ENCODE measurements around the gene DST.

GRCh38 chr6:56531839-56532595 lies 110.7 kb downstream of the DST start:
- no peak for TF ChIP-seq EZH2 (IDR thresholded peaks at IDR 0.05)
- TF ChIP-seq, protein P1, sequence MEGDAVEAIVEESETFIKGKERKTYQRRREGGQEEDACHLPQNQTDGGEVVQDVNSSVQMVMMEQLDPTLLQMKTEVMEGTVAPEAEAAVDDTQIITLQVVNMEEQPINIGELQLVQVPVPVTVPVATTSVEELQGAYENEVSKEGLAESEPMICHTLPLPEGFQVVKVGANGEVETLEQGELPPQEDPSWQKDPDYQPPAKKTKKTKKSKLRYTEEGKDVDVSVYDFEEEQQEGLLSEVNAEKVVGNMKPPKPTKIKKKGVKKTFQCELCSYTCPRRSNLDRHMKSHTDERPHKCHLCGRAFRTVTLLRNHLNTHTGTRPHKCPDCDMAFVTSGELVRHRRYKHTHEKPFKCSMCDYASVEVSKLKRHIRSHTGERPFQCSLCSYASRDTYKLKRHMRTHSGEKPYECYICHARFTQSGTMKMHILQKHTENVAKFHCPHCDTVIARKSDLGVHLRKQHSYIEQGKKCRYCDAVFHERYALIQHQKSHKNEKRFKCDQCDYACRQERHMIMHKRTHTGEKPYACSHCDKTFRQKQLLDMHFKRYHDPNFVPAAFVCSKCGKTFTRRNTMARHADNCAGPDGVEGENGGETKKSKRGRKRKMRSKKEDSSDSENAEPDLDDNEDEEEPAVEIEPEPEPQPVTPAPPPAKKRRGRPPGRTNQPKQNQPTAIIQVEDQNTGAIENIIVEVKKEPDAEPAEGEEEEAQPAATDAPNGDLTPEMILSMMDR (IDR thresholded peaks at IDR 0.05): no peak
- no peak for TF ChIP-seq EZH2phosphoT487 (IDR thresholded peaks at IDR 0.05)
